NK-92 treated with Interleukin-12 subunit alpha and Interleukin-12 subunit beta, amount 100 ng/mL, for 24 hours (cell line): ENCODE data around the gene PTPRO.

Source experiments
- DNase-seq: peaks from one replicate; lab custom pipeline; 2025; lab: John Stamatoyannopoulos, UW

PTPRO gene

GRCh38 chr12:15558915-15559528 lies 236.7 kb downstream of the PTPRO start:
- DNase-seq, result no peak

DNA sequence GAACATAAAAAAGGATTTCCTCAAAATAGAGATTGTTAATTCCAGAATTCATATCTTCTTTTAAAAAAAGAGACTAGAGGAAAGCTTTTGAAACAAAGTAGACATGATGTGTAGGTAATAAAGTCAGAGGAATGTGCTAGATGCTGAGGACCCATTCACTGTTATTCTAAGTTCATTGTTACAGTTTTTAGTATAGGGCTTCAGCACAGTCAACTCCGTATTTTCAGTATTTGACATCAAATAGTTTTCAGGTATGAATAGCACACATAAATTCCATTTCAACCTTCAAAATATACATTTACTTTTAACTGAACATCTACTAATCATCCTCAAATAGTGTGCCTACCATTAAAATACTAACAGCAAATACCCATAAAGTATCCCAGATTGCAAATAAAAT lies 239.1 kb downstream of the PTPRO start:
- no peak for DNase-seq

GRCh38 chr12:15562263-15562662 lies 240.0 kb downstream of the PTPRO start:
- no peak for DNase-seq

DNA sequence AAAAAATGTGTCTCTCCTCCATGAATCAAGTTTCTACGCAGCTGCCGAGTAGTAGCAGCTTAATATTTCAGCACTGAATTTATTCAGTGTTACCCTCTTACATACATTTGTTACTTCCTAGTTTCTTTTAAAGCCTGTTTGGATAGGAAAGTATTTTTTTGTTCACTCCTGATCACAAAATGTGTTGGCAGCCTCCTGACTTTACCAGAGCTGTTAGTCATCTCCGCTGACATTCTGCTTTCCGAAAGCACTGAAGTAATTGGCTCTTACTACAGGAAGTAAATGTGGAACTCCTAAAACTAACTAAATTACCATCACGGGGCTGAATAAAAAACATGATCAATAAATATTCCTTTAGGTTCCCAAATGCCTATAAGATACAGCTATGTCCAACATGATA lies 241.4 kb downstream of the PTPRO start:
- no peak for DNase-seq

DNA sequence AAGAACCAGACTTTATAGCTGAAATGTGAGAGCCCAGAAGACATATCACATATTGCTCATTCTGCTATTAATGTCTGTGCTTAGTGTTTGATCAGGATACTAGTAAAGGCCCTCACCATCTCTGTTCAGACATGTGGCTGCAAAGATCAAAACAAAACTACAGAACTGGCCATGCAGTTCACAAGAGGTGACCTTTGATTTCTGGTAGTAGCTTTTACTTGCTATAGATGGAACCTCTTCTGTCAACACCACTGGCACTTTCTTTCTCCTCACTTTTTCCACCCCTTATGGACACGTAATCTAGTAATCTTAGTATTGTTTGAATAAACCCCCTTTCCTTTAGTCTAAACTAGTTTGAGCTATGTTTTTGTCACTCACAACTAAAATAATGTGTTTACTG lies 252.0 kb downstream of the PTPRO start:
- no peak for DNase-seq

DNA sequence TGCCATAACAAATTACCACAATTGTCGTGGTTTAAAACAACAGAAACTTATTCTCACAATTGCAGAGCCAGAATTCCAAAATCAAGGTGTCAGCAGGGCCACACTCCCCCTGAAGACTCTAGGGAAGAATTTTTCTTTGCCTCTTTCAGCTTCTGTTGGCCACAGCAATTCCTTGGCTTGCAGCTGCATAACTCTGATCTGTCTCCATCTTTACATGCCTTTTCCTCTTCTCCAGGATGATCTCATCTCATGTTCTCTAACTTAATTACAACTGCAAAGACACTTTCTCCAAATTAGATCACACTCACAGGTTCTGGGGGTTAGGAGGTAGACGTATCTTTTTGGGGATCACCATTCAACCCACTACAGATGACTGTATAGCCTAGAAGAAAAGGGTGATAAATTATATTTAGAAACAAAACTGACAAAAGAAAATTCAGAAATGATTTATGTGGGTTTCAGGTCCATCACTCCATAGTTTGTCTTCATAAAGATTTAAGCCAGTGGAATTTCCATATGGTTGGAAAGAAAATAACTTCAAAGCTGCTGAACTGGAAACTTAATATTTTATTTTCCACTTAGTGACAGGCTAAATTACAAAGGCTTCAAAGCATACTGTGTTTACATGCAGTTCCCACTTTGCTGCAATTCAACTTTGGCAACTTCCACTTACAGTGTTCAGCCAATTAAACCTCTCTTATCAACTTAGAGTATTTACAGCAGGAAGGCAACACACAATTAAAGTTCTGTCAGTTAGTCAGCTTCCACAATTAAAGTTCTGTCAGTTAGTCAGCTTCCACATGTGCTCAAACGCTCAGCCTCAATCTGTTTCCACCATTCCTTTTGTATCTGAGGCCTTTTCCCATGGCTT lies 253.6 kb downstream of the PTPRO start:
- no peak for DNase-seq

GRCh38 chr12:15580431-15580830 lies 258.1 kb downstream of the PTPRO start:
- no peak for DNase-seq

DNA sequence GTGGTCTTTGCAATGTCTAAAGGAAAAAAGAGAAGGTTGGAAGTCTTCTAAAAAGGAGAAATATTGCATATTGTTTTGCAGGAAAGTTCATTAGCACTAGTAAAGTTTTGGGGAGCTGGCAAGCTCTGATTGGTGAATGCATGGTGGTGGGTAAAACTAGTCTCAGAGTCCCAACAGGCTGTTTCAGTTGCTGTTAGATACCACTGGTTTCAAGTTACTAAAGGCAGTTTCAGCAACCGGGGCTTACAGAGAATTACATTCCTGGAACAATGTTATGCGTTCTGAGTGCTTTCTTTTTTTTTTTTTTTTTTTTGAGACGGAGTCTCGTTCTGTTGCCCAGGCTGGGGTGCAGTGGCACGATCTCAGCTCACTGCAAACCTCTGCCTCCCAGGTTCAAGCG lies 258.7 kb downstream of the PTPRO start:
- DNase-seq, result no peak

DNA sequence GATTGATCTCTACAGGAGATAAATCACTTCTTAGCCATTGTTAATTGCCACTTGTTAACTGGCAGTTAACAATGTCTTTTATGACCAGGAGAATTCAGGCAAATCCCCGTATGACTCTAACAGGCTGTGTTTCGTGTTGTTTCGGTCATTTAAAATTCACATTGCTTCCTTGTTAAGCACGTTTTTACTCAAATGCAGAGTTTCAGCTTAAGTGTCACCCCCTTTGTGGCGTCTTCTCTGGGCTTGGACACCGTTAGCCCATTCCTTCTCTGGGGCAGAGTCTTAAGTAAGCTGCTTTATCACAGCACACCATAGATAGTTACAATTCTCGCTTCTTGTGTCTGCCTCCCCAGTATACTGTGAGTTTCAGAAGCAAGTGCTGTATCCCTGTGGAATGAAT lies 261.5 kb downstream of the PTPRO start:
- DNase-seq, result no peak

DNA sequence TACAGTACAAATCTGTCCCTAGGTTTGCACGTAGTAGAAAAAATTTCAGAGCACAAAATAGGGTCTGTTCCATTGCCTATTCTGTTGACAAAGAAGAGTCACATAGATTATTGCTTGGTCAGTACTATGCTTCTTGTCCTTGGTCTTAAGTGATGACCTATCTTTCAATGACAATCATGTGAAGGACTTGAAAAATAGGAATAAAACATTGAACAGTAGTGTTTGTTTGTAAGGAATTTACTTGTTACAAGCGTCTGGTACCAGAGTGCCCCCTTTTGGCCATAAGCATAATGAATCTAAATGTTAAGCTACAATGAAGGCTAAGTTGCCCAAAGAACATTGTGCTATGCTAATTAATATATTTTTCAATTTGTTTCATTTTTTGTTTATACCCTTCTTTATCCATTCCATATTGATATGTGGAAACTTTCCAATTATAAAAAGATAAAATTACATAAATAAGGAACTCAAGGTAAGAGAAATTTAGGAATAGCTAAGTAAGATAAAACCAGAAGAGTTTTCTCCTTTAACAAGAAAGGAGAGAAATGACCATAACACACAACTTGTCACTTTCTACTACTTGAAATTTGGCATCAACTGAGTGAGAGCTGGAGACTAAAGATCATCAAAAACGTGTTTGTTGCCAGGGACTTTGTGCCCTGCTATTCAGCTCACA lies 262.2 kb downstream of the PTPRO start:
- DNase-seq, result no peak

GRCh38 chr12:15589328-15590032 lies 267.2 kb downstream of the PTPRO start:
- no peak for DNase-seq

DNA sequence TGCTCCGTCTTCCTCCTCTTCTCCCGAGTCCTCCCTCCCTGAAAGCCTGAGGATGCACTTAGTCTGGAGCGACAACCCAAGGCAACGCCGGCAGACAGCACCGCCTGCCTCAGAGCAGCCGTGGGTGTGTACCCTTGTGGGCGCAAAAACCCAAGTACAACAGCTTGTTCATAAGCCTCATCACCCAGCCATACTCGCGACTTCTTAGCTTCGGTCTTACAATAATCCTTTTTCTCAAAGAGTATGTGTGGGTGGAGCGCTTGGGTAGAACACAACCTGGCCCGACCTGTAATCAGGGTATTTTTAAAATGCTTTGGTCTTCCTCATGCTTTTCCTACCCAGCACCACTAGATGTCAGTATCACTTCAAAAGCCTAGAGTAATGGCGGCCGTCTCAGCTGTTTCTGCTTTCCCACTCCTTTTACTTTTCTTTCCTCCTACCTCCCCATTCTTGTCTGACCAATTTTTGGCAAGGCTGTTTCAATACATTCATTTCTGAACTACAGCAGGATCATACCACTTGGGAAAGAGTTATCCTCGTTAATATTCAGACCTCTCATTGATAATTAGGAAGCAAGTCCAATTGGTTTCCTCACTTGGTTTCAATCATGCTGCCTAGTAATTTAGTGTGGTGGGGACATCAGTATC lies 268.0 kb downstream of the PTPRO start:
- DNase-seq, result no peak

GRCh38 chr12:15591811-15592210 lies 269.5 kb downstream of the PTPRO start:
- no peak for DNase-seq

GRCh38 chr12:15592934-15593333 lies 270.6 kb downstream of the PTPRO start:
- no peak for DNase-seq

DNA sequence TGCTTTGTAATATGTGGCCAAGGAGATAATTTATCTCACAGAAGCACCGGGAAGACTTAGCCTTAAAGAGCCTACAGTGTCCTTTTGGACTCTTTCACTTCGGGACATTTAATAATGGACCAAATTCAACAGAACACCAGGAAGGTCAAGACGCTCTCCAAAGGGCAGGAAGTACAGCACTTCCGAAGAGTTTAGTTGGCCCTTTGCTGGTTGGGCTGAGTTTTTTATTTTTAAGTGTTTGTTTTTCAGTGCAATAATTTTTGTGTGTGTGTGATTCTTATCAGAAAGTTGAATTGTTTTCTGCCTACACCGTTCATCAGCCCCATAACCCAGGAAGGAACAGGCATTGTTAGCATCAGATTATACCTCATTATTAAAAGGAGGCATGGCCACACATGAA lies 273.9 kb downstream of the PTPRO start:
- no peak for DNase-seq

DNA sequence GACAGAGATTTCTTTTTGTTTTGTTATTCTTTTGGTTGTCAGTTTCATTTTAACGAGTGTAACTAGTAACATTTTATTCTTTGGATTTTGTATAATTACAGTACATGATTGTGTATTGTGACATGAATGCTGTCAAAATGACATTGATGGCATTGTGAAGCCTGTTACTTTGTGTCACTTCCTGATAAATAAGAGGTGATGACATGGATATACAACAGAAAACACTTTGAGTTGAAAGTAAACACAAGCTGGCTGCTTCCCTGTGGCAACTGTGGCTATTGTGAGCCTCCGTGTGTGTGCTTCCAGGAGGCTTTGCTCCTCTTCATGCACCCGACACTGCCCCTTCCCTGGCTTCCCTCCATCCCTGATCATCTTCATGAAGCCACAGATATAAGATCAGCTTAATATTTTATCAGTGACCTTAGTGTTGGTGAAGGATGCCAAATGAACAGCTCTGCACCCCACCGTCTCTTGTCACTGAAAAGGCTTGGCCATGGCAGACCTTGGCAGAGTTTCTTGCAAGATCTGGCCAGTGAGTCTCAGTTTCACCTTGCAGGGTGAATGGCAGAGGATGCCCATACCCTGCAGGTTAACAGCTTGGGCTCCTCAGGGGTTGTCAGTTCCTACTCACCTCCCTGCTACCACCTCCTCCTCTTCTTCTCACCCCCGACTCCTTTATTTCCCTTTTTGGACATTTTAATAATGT lies 275.0 kb downstream of the PTPRO start:
- DNase-seq, result no peak

- DNase-seq, result no peak
Observed at GRCh38 chr12:15599266-15600037, 277.1 kb downstream of the PTPRO start.

GRCh38 chr12:15600223-15600935 lies 278.1 kb downstream of the PTPRO start:
- no peak for DNase-seq

GRCh38 chr12:15601210-15601800 lies 279.0 kb downstream of the PTPRO start:
- no peak for DNase-seq
